ENCODE measurements around the gene CRLF2.
"Not testable (repeated sequence)": the region's sequence is repeated elsewhere in the genome, so short reads cannot be mapped to it uniquely, and the experiment has no call there.

CRLF2 gene, protein sequence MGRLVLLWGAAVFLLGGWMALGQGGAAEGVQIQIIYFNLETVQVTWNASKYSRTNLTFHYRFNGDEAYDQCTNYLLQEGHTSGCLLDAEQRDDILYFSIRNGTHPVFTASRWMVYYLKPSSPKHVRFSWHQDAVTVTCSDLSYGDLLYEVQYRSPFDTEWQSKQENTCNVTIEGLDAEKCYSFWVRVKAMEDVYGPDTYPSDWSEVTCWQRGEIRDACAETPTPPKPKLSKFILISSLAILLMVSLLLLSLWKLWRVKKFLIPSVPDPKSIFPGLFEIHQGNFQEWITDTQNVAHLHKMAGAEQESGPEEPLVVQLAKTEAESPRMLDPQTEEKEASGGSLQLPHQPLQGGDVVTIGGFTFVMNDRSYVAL

GRCh38 chrX:1212532-1212931 is at the start of gene CRLF2:
Gene CRLF2 (minus strand): TSS chrX:1212649. CDS start chrX:1212634, 15 bp downstream.
- no peak for DNase-seq

- not testable (repeated sequence) for DNase-seq
Observed at GRCh38 chrX:1261771-1262170, 49.3 kb upstream of the CRLF2 start.

DNA sequence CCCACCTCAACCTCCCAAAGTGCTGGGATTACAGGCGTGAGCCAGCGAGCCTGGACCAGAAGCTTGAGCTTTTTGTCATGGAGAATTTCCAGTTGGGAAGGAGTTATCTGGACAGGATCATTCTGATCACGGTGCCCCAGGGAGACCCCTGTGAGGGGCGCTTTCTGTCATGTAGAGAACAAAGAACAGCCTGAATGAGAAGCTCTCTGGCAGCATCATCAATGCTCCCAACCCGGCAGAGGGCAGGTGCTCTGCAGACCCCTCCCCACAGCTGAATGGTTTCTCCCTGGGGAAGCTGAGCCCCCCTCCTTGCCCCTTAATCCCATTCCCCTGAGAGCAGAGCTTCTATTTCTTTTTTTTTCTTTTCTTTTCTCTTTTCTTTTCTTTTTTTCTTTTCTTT is 48.8 kb upstream of the CRLF2 start:
- no peak for DNase-seq

GRCh38 chrX:1252861-1253260 is 40.4 kb upstream of the CRLF2 start:
- DNase-seq, result no peak

DNA sequence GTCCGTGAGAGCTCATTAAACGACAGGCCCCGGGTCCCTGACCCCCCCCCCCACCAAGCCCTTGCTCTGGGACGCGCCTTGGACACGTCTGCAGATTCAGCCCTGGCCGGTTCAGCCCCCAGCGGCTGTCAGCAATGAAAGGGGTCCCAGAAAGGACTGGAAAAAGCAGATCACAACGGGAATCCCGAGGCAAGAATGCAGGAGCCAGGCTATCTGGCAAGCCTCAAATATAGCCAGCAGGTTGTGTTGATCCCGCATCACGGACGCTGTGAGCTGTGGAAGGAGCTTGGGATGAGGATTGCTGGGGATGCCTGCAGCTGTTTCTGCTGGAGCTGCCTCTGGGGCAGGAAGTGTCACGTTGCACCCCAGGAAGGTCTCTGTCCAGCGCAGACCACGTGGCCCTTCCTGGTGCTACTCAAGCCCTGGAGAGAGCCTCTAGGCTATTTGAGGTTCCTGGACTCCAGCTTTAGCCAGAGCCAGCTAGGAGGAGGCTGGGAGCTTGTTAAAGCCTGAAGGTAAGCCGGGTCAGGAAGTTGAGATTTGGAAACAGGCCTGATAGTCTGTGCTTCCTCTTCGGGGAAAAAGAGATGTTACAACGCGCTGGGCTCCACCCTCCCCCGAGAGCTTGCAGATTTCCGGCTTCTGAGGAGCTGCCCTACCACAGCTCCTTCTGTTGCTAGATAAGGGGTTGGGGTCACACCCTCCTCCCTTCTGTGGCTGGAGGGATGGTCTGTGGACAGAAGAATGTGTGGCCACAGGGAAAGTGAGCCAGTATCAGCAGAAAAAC is 36.8 kb upstream of the CRLF2 start:
- DNase-seq, result peak; percentile 86

DNA sequence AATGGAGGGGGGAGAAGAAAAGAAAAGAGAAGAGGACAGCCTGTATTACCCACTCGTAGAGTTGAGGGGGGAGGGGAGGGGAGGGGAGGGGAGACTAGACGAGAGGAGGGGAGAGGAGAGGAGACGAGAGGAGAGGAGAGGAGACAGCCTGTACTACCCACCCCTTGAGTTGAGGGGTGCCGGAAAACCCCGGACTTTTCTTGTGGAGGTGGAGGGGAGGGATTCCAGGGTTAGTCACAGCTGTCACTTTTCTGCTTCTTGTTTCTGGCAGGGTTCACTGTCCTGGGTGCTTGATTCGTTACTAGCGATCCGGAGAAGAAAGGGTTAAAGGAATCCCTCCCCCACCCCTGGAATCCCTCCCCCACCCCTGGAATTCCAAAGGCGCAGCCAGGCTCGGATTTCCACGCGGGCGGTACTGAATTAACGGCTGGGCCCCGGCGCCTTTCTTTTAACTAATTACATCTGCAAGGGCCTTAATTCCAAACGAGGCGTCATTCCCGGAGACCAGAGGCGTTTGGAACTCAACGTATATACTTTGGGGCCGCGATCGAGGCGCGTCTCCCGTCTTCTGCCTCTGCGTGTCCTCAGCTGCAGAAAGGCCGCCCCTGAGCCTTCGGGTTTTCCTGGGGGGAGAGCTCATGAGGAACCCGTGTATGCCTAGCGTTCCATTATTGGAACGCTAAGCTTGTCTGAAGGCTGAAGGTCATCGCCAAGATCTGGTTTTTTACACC is 36.0 kb upstream of the CRLF2 start:
- DNase-seq, result no peak

DNA sequence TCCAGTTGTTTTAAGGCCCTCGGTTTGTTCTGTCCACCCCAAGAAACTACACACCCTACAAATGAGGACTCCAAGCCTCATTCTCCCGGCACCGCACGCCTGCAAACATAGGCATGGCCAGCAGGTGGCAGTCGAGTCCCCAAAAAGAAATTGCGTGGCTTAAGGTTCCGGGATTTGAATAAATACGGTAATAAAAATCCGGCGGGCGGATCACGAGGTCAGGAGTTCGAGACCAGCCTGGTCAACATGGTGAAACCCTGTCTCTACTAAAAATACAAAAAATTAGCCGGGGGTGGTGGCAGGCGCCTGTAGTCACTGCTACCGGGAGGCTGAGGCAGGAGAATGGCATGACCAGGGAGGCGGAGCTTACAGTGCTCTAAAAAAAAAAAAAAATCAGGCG is 34.4 kb upstream of the CRLF2 start:
- DNase-seq, result peak; percentile 39

- DNase-seq, result no peak
Observed at GRCh38 chrX:1244164-1245076, 32.0 kb upstream of the CRLF2 start.

- DNase-seq, result peak; percentile 73
Observed at GRCh38 chrX:1242891-1243402, 30.5 kb upstream of the CRLF2 start.

DNA sequence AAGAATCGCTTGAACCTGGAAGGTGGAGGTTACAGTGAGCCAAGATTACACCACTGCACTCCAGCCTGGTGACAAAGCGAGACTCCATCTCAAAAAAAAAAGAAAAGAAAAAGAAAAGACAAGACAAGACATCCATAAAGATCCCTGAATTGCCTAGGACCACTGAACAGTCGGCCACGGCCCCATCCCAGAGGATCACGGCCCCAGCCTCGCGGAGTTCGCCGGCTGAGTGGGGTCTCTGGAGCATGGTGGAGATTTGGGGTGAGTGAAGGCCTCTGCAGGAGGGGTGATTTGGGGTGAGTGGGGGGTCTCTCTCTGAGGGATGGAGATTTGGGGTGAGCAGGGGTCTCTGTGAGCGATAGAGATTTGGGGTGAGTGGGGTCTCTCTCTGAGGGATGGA is 28.1 kb upstream of the CRLF2 start:
- DNase-seq, result not testable (repeated sequence)

DNA sequence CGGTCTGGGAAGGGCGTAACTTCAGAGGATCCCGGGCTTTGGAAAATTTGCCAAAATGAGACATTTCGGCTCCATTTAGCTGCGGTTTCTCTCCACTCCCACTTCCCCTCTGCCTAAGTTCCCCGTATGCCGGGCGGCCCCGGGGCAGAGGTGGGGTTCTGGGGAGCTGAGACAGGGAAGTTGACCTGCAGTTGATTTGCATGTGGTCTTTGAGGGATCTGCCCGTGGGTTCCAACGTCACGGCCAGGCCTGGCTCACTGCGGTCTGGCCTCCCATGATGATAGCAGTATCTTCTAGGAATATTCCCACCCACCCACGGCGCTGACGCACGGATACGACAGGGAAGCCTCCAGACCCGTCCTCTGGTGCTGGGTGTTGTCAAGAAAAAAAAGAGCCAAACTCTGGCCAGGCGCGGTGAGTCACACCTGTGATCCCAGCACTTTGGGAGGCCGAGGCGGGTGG is 27.3 kb upstream of the CRLF2 start:
- no peak for DNase-seq

DNA sequence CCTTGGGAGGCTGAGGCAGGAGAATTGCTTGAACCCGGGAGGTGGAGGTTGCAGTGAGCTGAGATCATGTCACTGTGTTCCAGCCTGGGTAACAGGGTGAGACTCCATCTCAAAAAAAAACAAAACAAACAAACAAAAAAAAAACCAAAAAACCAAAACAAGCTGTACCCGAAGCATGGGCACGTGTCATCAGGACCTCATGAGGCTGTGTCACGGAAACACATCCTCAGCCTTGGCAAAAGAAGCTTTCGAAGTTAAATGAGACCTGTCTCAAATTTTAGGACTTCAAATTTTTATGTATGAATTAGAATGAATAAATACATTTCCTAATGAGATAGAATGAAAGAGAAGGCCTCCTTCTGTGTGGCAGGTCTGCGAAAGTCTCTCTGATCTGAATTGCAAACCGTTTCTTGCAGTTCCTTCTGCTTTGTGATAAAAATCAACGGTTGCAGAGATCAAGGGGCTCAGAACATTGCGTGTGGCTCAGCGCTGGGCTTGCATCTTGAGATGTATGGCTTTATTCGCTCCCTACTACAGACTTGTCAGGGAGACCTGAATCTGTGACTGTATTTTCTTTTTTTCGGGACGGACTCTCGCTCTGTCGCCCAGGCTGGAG is 19.5 kb upstream of the CRLF2 start:
- no peak for DNase-seq

- not testable (repeated sequence) for DNase-seq
Observed at GRCh38 chrX:1228101-1228500, 15.7 kb upstream of the CRLF2 start.

GRCh38 chrX:1226249-1226648 is 13.8 kb upstream of the CRLF2 start:
- no peak for DNase-seq

GRCh38 chrX:1224954-1225353 is 12.5 kb upstream of the CRLF2 start:
- no peak for DNase-seq

GRCh38 chrX:1223242-1223600 is 10.8 kb upstream of the CRLF2 start:
- DNase-seq, result no peak

GRCh38 chrX:1222531-1223241 is 10.2 kb upstream of the CRLF2 start:
- peak; percentile 81 for DNase-seq

DNA sequence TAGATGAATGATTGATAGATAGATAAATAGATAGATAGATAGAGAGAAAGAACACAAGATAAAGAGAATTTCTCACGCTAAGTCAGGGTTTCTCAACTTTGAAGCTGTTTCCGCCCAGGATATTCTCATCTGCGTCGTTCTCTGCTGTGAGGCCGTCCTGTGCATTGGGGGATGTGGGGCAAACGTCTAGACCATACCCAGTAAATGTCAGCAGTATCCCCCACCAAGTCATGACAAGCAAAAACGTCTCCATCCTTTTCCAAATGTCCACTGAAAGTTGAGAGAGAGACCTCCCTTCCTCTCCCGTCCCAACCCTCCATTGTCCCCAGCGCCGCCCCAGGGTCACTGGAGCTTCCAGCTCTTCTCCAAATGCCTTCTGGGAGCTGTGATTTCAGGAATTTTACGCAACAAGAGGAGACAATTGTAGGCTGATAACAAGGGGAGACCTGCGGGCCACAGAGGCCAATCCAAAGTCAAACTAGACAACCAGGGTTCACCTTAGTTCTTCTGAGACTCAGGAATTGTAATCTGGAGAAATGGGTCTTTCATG is 8.9 kb upstream of the CRLF2 start:
- DNase-seq, result no peak

DNA sequence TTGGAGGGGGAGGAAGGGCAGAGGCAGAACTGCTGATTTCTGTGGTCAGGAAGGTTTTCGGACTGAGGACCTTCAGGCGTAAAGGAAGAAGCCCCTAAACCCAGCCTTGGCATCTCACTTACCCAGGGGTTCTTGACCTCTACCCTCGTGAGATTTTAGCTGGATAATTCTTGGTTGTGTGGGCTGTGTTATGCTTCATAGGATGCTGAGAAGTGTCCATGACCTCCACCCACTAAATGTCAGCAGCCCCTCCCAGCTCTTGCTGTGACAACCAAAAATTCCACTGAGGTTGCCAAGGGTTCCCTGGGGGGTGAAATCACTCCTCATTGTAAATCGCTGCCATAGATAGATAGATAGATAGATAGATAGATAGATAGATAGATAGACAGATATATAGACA is 5.8 kb upstream of the CRLF2 start:
- DNase-seq, result no peak

DNA sequence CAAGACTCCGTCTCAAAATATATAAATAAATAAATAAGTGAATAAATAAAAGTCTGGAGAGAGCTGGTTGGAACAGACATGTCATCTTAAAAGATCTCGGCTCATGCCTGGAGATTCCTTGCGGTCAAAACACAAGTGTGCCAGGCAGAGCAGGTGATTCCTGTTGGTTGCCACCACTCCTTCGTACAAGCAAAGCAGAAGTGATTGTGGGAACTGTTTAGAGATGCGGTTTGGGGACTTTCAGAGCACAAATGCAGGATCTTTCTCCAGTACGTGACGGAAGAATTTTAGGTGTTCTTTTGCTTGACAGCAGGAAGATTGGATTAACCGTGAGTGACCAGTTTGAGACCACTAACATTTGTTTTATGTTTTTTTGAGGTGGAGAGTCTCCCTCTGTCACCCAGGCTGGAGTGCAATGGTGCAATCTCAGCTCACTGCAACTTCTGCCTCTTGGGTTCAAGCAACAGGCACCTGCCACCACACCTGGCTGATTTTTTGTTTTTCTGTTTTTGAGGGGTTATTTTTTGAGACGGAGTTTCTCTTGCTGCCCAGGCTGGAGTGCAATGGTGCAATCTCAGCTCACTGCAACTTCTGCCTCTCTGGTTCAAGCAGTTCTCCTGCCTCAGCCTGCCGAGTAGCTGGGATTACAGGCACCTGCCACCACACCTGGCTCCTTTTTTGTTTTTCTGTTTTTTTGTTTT is 2.8 kb upstream of the CRLF2 start:
- DNase-seq, result no peak
